Natural killer cell (primary cell): ENCODE measurements around the gene OR51B4. TPM values are rescaled to one million over a fixed set of nuclear protein-coding genes. Genes with fewer than 3 reads are reported as not detected.

Experiments
- ATAC-seq, 3 donors: fragments of 150-1000 bp in 2 of 3; fragments of 200-7000 bp in 1 of 3; cut with Tn5 transposase; 1 replicate in 1 of 3; 2 replicates in 2 of 3; pipeline ENCODE4 v1.10.0; 2021; ENCODE audit warnings: mild to moderate bottlenecking in 2 of 3, moderate library complexity in 2 of 3
- DNase-seq, 2 donors: peaks; one replicate each; pipeline versions ENCODE4 v3.0.0 to v3.0.0-alpha.2; 2013 to 2021; ENCODE audit warnings: mixed read lengths in 1 of 2
- H3K27ac ChIP-seq: one replicate; pipeline ENCODE4 v1.5.1; 2013; ENCODE audit warnings: mild to moderate bottlenecking, low read length
- H3K27me3 ChIP-seq: one replicate; pipeline ENCODE4 v1.6.1; 2013; ENCODE audit warnings: low read length; ENCODE audit not compliant: control insufficient read depth, insufficient read depth
- H3K36me3 ChIP-seq: one replicate; pipeline ENCODE4 v1.6.1; 2013; ENCODE audit warnings: low read length; ENCODE audit not compliant: control insufficient read depth, insufficient read depth
- H3K4me1 ChIP-seq: one replicate; pipeline ENCODE4 v1.6.1; 2013; ENCODE audit warnings: low read length; ENCODE audit not compliant: control insufficient read depth, insufficient read depth
- H3K4me3 ChIP-seq: one replicate; pipeline ENCODE4 v1.5.1; 2013; ENCODE audit warnings: low read length
- H3K9me3 ChIP-seq: one replicate; pipeline ENCODE4 v1.6.1; 2013; ENCODE audit warnings: low read length; ENCODE audit not compliant: control insufficient read depth, insufficient read depth
- H3K27ac Mint-ChIP-seq, 2 donors: one replicate each; pipeline ENCODE4 v1.8.0; 2022; ENCODE audit warnings: mild to moderate bottlenecking in 2 of 2, mixed read lengths in 2 of 2, moderate library complexity in 1 of 2
- H3K27me3 Mint-ChIP-seq, 2 donors: one replicate each; pipeline ENCODE4 v1.8.0; 2022; ENCODE audit warnings: low read depth in 2 of 2, mixed read lengths in 2 of 2
- H3K36me3 Mint-ChIP-seq: one replicate; pipeline ENCODE4 v1.8.0; 2022; ENCODE audit warnings: mixed read lengths
- H3K4me1 Mint-ChIP-seq, 2 donors: one replicate each; pipeline ENCODE4 v1.8.0; 2022; ENCODE audit warnings: mixed read lengths in 2 of 2
- H3K4me3 Mint-ChIP-seq: one replicate; pipeline ENCODE4 v1.8.0; 2022; ENCODE audit warnings: mild to moderate bottlenecking, moderate library complexity, mixed read lengths
- H3K9me3 Mint-ChIP-seq, 2 donors: one replicate each; pipeline ENCODE4 v1.8.0; 2022; ENCODE audit warnings: mixed read lengths in 2 of 2
- WGBS: methylation state at CpG from one replicate; pipeline ENCODE4 v1.1.7; 2013; ENCODE audit warnings: missing lambda C conversion rate; ENCODE audit not compliant: insufficient coverage; 5-methylcytosine and 5-hydroxymethylcytosine counted together
- intact Hi-C: fragments of 100-400 bp; cut with micrococcal nuclease; formaldehyde crosslinking; loops from one replicate; pipeline ENCODE4 v1.14.2; 2022
- total RNA-seq, 4 donors: library from RNA; stranded (reverse); fragments of 120-200 nt in 1 of 4; gene quantifications; one replicate each; pipeline versions ENCODE4 v1.2.3 to v1.2.4, GENCODE V29; 2013 to 2022
- TF ChIP-seq, protein P1 (sequence below): fragments of 200-600 bp; IDR thresholded peaks from one replicate; pipeline ENCODE4 v1.8.0; 2022; ENCODE audit warnings: antibody characterized with exemption

OR51B4 gene
- total RNA-seq, 3 donors from 2014 or later (not counting 1 experiment from before 2014, with no cell fraction given): not detected

DNA sequence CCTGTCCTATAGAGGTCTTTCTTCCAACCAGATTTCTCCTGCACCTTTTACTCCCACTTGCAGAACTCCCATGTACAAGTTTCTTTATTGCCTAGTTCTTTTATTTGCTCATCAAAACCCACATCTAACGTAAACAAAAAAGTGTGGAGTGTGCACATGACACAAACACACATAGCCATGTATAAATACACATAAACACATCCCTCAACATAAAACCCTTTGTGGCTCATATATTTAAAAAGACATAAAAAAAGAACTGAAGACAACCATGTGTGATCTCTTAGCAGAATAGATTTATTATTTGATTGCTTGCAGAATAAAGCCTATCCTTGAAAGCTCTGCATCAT lies 48.9 kb downstream of the OR51B4 start:
- ATAC-seq (no peak), DNase-seq (no peak)
- H3K27me3 Mint-ChIP-seq: peaks cover 0 to 3% of the 10 kb centered on the region in 2 donors
- 73% methylated on average over 1 of the region's 1 CpG for WGBS
- H3K36me3 ChIP-seq: no peaks in the 10 kb centered on the region
- intact Hi-C loops: no loop called here
- no peaks in the 10 kb centered on the region for H3K4me1 Mint-ChIP-seq
- H3K9me3 Mint-ChIP-seq: peaks cover 2 to 3% of the 10 kb centered on the region in 2 donors
- H3K27me3 ChIP-seq: no peaks in the 10 kb centered on the region
- H3K4me1 ChIP-seq: no peaks in the 10 kb centered on the region
- no peak overlapping the region for H3K4me3 Mint-ChIP-seq
- no peak overlapping the region for H3K4me3 ChIP-seq
- H3K27ac Mint-ChIP-seq: no peak overlapping the region
- no peaks in the 10 kb centered on the region for H3K9me3 ChIP-seq
- no peaks in the 10 kb centered on the region for H3K36me3 Mint-ChIP-seq
- TF ChIP-seq, protein P1, sequence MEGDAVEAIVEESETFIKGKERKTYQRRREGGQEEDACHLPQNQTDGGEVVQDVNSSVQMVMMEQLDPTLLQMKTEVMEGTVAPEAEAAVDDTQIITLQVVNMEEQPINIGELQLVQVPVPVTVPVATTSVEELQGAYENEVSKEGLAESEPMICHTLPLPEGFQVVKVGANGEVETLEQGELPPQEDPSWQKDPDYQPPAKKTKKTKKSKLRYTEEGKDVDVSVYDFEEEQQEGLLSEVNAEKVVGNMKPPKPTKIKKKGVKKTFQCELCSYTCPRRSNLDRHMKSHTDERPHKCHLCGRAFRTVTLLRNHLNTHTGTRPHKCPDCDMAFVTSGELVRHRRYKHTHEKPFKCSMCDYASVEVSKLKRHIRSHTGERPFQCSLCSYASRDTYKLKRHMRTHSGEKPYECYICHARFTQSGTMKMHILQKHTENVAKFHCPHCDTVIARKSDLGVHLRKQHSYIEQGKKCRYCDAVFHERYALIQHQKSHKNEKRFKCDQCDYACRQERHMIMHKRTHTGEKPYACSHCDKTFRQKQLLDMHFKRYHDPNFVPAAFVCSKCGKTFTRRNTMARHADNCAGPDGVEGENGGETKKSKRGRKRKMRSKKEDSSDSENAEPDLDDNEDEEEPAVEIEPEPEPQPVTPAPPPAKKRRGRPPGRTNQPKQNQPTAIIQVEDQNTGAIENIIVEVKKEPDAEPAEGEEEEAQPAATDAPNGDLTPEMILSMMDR: no peak
- H3K27ac ChIP-seq: no peak overlapping the region

DNA sequence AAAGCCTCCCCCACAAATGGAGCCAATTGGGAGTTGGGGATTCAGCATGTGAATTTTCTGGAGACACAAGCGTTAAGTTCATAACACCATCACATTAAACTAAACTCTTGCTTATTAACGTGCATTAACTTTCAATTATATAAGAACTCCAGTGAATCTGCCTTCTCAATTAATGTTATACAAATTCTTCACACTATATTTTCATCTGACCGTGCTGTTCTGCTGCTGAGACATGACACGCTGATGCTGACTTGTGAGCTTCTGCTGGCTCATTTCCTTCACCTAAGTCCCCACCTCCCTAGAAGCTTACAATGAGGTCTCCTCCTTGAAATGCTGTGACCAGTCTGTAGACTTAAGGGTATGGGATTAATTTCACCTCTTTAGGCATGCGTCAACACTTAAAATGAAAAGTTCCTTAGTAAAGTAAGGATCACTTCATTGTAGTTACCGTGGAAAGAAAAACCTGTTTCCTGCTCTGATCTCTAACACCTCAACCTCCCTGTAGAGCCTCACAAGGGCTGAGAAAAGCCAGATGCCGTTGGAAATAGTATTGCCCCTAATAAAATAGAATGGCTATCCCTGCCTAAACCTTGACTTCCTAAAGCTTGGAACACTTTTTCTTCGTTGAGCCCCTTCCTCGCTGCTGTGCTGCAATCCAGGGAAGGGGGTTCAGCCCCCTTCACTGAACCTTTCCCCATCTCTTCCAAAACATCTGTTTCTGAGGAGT lies 49.4 kb downstream of the OR51B4 start:
- Mint-ChIP-seq H3K4me3 (no peak overlapping the region), H3K27ac (no peak overlapping the region), H3K36me3 (no peaks in the 10 kb centered on the region), H3K9me3 (no peaks in the 10 kb centered on the region), H3K4me1 (no peaks in the 10 kb centered on the region), H3K27me3 (no peaks in the 10 kb centered on the region)
- no peaks in the 10 kb centered on the region for H3K4me1 ChIP-seq
- 74% methylated on average over 8 of the region's 9 CpGs for WGBS
- no peak overlapping the region for H3K4me3 ChIP-seq
- H3K27ac ChIP-seq: no peak overlapping the region
- H3K27me3 ChIP-seq: no peaks in the 10 kb centered on the region
- intact Hi-C loops: no loop called here
- TF ChIP-seq, protein P1: no peak
- no peak for ATAC-seq
- H3K9me3 ChIP-seq: no peaks in the 10 kb centered on the region
- no peaks in the 10 kb centered on the region for H3K36me3 ChIP-seq
- no peak for DNase-seq

DNA sequence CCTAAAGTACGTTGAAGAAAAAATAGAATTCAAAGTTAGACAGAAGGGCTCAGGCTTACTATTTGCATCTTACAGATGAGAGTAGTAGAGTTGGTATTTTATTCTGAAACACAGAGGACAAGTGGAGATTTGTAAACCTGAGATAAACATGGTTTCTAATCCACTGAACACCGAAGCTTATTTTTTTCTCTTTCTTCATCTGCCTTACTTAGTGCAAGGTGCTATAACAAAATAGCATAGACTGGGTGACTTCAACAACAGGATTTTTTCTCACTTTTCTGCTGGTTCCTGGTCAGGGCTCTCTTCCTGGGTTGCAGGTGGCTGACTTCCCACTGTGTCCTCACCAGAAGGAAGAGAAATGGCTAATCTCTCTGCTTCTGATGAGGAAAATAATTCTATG lies 50.0 kb downstream of the OR51B4 start:
- no peak for DNase-seq
- Histone ChIP-seq H3K27me3 (no peaks in the 10 kb centered on the region), H3K4me1 (no peaks in the 10 kb centered on the region), H3K4me3 (no peak overlapping the region), H3K27ac (no peak overlapping the region), H3K36me3 (no peaks in the 10 kb centered on the region), H3K9me3 (no peaks in the 10 kb centered on the region)
- no peaks in the 10 kb centered on the region for H3K4me1 Mint-ChIP-seq
- no peak overlapping the region for H3K27ac Mint-ChIP-seq
- no peak for ATAC-seq
- 50% methylated on average over 1 of the region's 2 CpGs for WGBS
- H3K4me3 Mint-ChIP-seq: no peak overlapping the region
- H3K27me3 Mint-ChIP-seq: no peaks in the 10 kb centered on the region
- TF ChIP-seq, protein P1: no peak
- H3K9me3 Mint-ChIP-seq: no peaks in the 10 kb centered on the region
- intact Hi-C loops: no loop called here
- H3K36me3 Mint-ChIP-seq: no peaks in the 10 kb centered on the region

Other genes with a start within 250 kb of the OR51B4 start
- gene OR52E2, start 242.3 kb downstream of the OR51B4 start, total RNA-seq: not detected
- gene OR52E1, start 232.4 kb downstream of the OR51B4 start, total RNA-seq: not detected
- gene OR52A5, start 163.6 kb downstream of the OR51B4 start, total RNA-seq: not detected
- not detected for gene OR52A1, start 147.2 kb downstream of the OR51B4 start, total RNA-seq
- not detected for gene OR51V1, start 101.3 kb downstream of the OR51B4 start, total RNA-seq
- gene HBB, start 74.9 kb downstream of the OR51B4 start, total RNA-seq: 10 to 100 TPM in 1 of 3 donors, 1 to 10 TPM in 1, not detected in 1; 2.6 to 10.6 TPM
- not detected for gene HBD, start 67.5 kb downstream of the OR51B4 start, total RNA-seq
- gene HBG1, start 52.1 kb downstream of the OR51B4 start, total RNA-seq: not detected
- not detected for gene HBG2, start 47.2 kb downstream of the OR51B4 start, total RNA-seq
- gene HBE1, start 32.0 kb downstream of the OR51B4 start, total RNA-seq: not detected
- not detected for gene OR51B2, start 22.4 kb upstream of the OR51B4 start, total RNA-seq
- not detected for gene OR51B5, start 41.6 kb upstream of the OR51B4 start, total RNA-seq
- gene OR51B6, start 49.6 kb upstream of the OR51B4 start, total RNA-seq: not detected
- gene OR51M1, start 81.9 kb upstream of the OR51B4 start, total RNA-seq: not detected
- gene OR51Q1, start 120.2 kb upstream of the OR51B4 start, total RNA-seq: not detected
- not detected for gene OR51I1, start 139.6 kb upstream of the OR51B4 start, total RNA-seq
- gene OR51I2, start 147.4 kb upstream of the OR51B4 start, total RNA-seq: not detected
- not detected for gene OR52D1, start 186.7 kb upstream of the OR51B4 start, total RNA-seq
- under 1 TPM in 2 of 3 donors, not detected in 1; 0.15 to 0.20 TPM for gene UBQLN3, start 208.0 kb upstream of the OR51B4 start, total RNA-seq
- gene UBQLNL, start 214.8 kb upstream of the OR51B4 start, total RNA-seq: 1 to 10 TPM in 1 of 3 donors, under 1 TPM in 1, not detected in 1; 0.61 to 1.3 TPM
- gene OR52H1, start 246.6 kb upstream of the OR51B4 start, total RNA-seq: under 1 TPM; 0.26 to 0.95 (median 0.70) TPM